ENCODE data around the gene FGD3. TPM values are rescaled to one million over a fixed set of nuclear protein-coding genes. Genes with fewer than 3 reads are reported as not detected.
A peak's percentile ranks its signal among the peaks of the same experiment; 100 is the strongest.
"Not testable (repeated sequence)": the region's sequence is repeated elsewhere in the genome, so short reads cannot be mapped to it uniquely, and the experiment has no call there.

Gene FGD3
- total and polyA plus RNA-seq, 3 donors from 2014 or later = 12.8 to 14.3 (median 14.0) TPM

GRCh38 chr9:93010056-93010455 lies 62.7 kb downstream of the FGD3 start:
- Histone ChIP-seq H3K36me3 (ENCODE audit: low read depth, missing control alignments) (no peaks in the 10 kb centered on the region), H3K4me1 (peaks cover 15% of the 10 kb centered on the region), H3K9me3 (no peaks in the 10 kb centered on the region), H3K27ac (no peak overlapping the region), H3K4me3 (no peak overlapping the region), H3K27me3 (no peaks in the 10 kb centered on the region)
- WGBS, 2 donors = 52 to 64% methylated on average over 13 of the region's 13 CpGs
- no peak for TF ChIP-seq POLR2A (IDR thresholded peaks at IDR 0.05)
- DNase-seq = peak; percentile 12
- intact Hi-C loops (cut with DNase I; ENCODE audit: low total_unique reads) = no loop called here

GRCh38 chr9:93010704-93011103 lies 63.4 kb downstream of the FGD3 start:
- intact Hi-C loops (cut with DNase I; ENCODE audit: low total_unique reads) = no loop called here
- DNase-seq = peak; percentile 34

GRCh38 chr9:93011114-93011513 lies 63.8 kb downstream of the FGD3 start:
- Histone ChIP-seq H3K4me3 (no peak overlapping the region), H3K9me3 (no peaks in the 10 kb centered on the region), H3K4me1 (peaks cover 15% of the 10 kb centered on the region), H3K27me3 (no peaks in the 10 kb centered on the region), H3K27ac (no peak overlapping the region), H3K36me3 (ENCODE audit: low read depth, missing control alignments) (no peaks in the 10 kb centered on the region)
- intact Hi-C loops (cut with DNase I; ENCODE audit: low total_unique reads) = no loop called here
- no peak for DNase-seq
- no peak for TF ChIP-seq CTCF (IDR thresholded peaks at IDR 0.05)
- no peak for TF ChIP-seq POLR2A (IDR thresholded peaks at IDR 0.05)
- 88 to 100% methylated on average over 1 to 8 of the region's 8 CpGs for WGBS, 2 donors

More at GRCh38 chr9:93010704-93011103, 63.4 kb downstream of the FGD3 start:
- H3K4me3 ChIP-seq = no peak overlapping the region
- H3K9me3 ChIP-seq = no peaks in the 10 kb centered on the region
- WGBS, 2 donors = 57 to 69% methylated on average over 1 to 4 of the region's 4 CpGs
- peaks cover 15% of the 10 kb centered on the region for H3K4me1 ChIP-seq
- TF ChIP-seq CTCF (IDR thresholded peaks at IDR 0.05) = no peak
- TF ChIP-seq POLR2A (IDR thresholded peaks at IDR 0.05) = no peak
- H3K36me3 ChIP-seq (ENCODE audit: low read depth, missing control alignments) = no peaks in the 10 kb centered on the region
- H3K27ac ChIP-seq = no peak overlapping the region
- H3K27me3 ChIP-seq = no peaks in the 10 kb centered on the region

GRCh38 chr9:93012963-93013855 lies 65.9 kb downstream of the FGD3 start:
- Histone ChIP-seq H3K4me1 (peaks cover 11% of the 10 kb centered on the region), H3K36me3 (ENCODE audit: low read depth, missing control alignments) (no peaks in the 10 kb centered on the region), H3K4me3 (no peak overlapping the region), H3K27ac (no peak overlapping the region), H3K9me3 (no peaks in the 10 kb centered on the region), H3K27me3 (no peaks in the 10 kb centered on the region)
- TF ChIP-seq CTCF (IDR thresholded peaks at IDR 0.05) (no peak), POLR2A (IDR thresholded peaks at IDR 0.05) (no peak)
- intact Hi-C loops (cut with DNase I; ENCODE audit: low total_unique reads) = no loop called here
- 91 to 96% methylated on average over 12 to 14 of the region's 14 CpGs for WGBS, 2 donors
- DNase-seq = peak; percentile 7

- peak; percentile 11 for DNase-seq
- TF ChIP-seq POLR2A (IDR thresholded peaks at IDR 0.05) (no peak), CTCF (IDR thresholded peaks at IDR 0.05) (no peak)
- intact Hi-C loops (cut with DNase I; ENCODE audit: low total_unique reads) = no loop called here
- no peak overlapping the region for H3K27ac ChIP-seq
- no peaks in the 10 kb centered on the region for H3K9me3 ChIP-seq
- no peak overlapping the region for H3K4me3 ChIP-seq
- H3K27me3 ChIP-seq = no peaks in the 10 kb centered on the region
- no peaks in the 10 kb centered on the region for H3K36me3 ChIP-seq (ENCODE audit: low read depth, missing control alignments)
- WGBS, 2 donors = 83 to 86% methylated on average over 11 to 13 of the region's 13 CpGs
- peaks cover 11% of the 10 kb centered on the region for H3K4me1 ChIP-seq
Measured at GRCh38 chr9:93013856-93014582, 66.7 kb downstream of the FGD3 start.

- DNase-seq; H3K4me1 ChIP-seq; H3K9me3 ChIP-seq; intact Hi-C loops (cut with DNase I; ENCODE audit: low total_unique reads); H3K4me3 ChIP-seq; H3K27me3 ChIP-seq; H3K27ac ChIP-seq; H3K36me3 ChIP-seq (ENCODE audit: low read depth, missing control alignments): not testable (repeated sequence)
- WGBS, 2 donors = 93 to 95% methylated on average over 8 to 10 of the region's 10 CpGs
Measured at GRCh38 chr9:93015190-93015589, 67.9 kb downstream of the FGD3 start.

Data from testis (tissue), 3 donors.